ENCODE data around the gene TCEA3.

- no peak for TF ChIP-seq POLR2A (IDR thresholded peaks at IDR 0.05)
- TF ChIP-seq, protein P1, sequence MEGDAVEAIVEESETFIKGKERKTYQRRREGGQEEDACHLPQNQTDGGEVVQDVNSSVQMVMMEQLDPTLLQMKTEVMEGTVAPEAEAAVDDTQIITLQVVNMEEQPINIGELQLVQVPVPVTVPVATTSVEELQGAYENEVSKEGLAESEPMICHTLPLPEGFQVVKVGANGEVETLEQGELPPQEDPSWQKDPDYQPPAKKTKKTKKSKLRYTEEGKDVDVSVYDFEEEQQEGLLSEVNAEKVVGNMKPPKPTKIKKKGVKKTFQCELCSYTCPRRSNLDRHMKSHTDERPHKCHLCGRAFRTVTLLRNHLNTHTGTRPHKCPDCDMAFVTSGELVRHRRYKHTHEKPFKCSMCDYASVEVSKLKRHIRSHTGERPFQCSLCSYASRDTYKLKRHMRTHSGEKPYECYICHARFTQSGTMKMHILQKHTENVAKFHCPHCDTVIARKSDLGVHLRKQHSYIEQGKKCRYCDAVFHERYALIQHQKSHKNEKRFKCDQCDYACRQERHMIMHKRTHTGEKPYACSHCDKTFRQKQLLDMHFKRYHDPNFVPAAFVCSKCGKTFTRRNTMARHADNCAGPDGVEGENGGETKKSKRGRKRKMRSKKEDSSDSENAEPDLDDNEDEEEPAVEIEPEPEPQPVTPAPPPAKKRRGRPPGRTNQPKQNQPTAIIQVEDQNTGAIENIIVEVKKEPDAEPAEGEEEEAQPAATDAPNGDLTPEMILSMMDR (IDR thresholded peaks at IDR 0.05): no peak
These were observed 47.9 kb upstream of the TCEA3 start for GRCh38 chr1:23472351-23473036.
